ENCODE results near the gene MOK. TPM values are rescaled to one million over a fixed set of nuclear protein-coding genes. Genes with fewer than 3 reads are reported as not detected.

MOK gene
- total and polyA plus RNA-seq, 9 donors: 8.6 to 14.0 (median 9.9) TPM

DNA sequence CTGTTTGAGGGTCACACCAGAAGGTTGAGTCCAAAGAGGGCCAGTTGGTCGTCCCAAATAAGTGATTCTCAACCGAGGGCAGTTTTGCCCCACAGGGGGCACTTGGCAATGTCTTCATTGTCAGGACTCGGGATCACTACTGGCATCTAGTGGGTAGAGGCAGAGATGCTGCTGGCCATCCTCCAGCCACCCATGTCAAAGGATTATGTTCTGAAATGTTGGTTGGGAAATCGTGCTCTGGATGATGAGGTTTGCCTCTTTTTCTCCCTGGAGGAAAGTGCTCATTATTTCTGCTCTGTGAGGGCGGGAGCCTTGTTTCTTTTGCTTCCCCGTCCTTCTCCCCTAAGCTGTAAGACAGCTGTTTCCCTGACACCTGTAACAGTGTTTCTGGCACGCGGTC, 18.1 kb upstream of the MOK start:
- no peak overlapping the region for H3K27ac ChIP-seq (ENCODE audit: low read length)
- WGBS (ENCODE audit: insufficient coverage): 15% methylated on average over 2 of the region's 8 CpGs
- H3K9me3 ChIP-seq (replicated peaks; ENCODE audit: control insufficient read depth, low read depth, low read length): no peaks in the 10 kb centered on the region

DNA sequence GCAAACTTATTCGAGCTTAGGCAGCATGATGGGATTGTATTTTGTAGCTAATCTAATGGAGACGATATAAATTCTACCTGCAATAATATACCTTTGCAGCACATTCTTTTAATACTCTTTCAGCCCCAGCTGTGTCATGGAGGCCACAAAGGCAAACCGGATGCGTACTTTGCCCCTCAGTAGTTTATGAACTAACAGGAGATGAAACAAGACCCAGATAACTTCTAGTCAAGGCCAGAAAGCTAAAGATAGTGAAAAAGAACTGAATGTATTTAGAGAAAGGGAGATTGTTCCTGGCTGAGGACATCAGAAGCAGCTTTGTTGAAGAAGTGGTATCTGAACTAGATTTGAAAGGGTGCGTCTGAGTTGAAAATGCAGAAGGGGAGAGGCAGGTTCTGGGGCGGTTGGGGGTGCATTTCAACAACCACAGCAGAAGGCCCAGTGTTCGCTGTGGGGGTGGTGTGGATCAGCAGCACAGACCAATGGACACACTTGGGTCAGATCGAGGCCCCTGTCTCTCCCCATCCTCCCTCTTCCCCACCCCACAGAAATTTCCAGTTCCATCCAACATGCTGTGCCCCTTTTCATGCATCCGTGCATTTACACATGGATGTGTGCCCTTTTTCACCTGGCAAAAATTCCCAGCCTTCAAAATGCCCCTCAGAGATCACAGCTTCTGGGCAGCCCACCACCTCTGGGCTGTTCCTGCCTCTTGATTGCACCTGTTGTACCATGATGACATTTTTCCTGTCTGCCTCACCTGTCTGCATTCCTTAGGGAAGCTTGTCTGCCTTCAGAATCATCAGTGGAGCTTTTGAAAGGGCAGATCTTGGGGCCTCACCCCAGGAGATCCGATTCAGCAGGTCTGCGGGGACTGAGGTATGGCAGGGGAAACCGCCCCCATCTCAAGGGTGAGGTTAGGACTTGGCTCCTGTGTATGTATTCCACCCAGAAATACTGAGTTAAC, 16.8 kb upstream of the MOK start:
- Histone ChIP-seq H3K4me3 (ENCODE audit: low read length) (no peak overlapping the region), H3K36me3 (ENCODE audit: control insufficient read depth, insufficient read depth, low read length) (peaks cover 27% of the 10 kb centered on the region), H3K27ac (ENCODE audit: low read length) (no peak overlapping the region), H3K4me1 (ENCODE audit: control insufficient read depth, insufficient read depth, low read length) (peaks cover 41% of the 10 kb centered on the region), H3K9me3 (replicated peaks; ENCODE audit: control insufficient read depth, low read depth, low read length) (no peaks in the 10 kb centered on the region), H3K27me3 (ENCODE audit: control insufficient read depth, insufficient read depth, low read length) (no peaks in the 10 kb centered on the region)
- 86% methylated on average over 4 of the region's 12 CpGs for WGBS (ENCODE audit: insufficient coverage)
- no peak for DNase-seq

More for the DNA sequence above, 18.1 kb upstream of the MOK start:
- H3K27me3 ChIP-seq (ENCODE audit: control insufficient read depth, insufficient read depth, low read length): no peaks in the 10 kb centered on the region
- peak; percentile 49 for DNase-seq
- peaks cover 32% of the 10 kb centered on the region for H3K4me1 ChIP-seq (ENCODE audit: control insufficient read depth, insufficient read depth, low read length)
- no peak overlapping the region for H3K4me3 ChIP-seq (ENCODE audit: low read length)
- peaks cover 27% of the 10 kb centered on the region for H3K36me3 ChIP-seq (ENCODE audit: control insufficient read depth, insufficient read depth, low read length)

DNA sequence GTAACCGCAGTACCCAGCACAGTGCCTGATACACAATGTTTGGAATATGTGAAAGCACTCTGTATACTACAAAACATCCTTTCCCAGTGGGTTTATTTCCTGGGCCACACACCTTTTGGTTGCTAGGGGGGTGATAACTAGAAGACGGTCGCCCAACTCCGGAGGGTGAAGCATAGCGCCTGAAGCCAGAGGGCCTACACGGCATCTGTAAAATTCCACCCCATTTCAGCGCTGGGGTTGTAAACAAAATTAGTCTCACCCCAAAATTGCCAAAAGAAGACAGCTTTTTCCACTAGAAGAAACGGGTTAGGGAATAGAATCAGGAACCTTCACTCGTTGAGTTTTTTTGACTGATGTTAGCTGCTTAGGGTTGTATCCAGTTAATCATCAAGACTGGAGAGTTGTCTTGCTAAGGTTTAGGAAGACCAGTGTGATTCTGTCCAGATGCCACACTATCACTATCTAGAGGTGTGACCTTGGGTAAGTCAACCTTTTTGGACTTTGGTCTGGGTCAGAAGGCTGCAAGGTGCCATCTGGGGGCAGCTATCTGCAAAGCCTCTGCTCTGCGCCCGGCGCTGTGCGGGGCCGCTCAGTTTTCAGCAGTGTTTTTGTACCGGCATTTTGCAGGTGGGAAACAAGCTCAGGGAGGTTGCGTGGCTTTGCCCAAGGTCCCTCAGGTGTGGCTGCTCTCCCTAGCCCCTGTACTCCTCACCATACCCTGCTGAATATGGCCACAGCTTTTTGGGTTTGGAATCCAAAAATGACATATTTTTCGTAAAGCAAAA, 15.9 kb upstream of the MOK start:
- no peaks in the 10 kb centered on the region for H3K27me3 ChIP-seq (ENCODE audit: control insufficient read depth, insufficient read depth, low read length)
- no peaks in the 10 kb centered on the region for H3K9me3 ChIP-seq (replicated peaks; ENCODE audit: control insufficient read depth, low read depth, low read length)
- peaks cover 19% of the 10 kb centered on the region for H3K36me3 ChIP-seq (ENCODE audit: control insufficient read depth, insufficient read depth, low read length)
- H3K4me3 ChIP-seq (ENCODE audit: low read length): peak overlapping the region; percentile 56
- H3K4me1 ChIP-seq (ENCODE audit: control insufficient read depth, insufficient read depth, low read length): peaks cover 44% of the 10 kb centered on the region
- no peak for DNase-seq
- WGBS (ENCODE audit: insufficient coverage): 94% methylated on average over 4 of the region's 17 CpGs
- H3K27ac ChIP-seq (ENCODE audit: low read length): peak overlapping the region; percentile 95

DNA sequence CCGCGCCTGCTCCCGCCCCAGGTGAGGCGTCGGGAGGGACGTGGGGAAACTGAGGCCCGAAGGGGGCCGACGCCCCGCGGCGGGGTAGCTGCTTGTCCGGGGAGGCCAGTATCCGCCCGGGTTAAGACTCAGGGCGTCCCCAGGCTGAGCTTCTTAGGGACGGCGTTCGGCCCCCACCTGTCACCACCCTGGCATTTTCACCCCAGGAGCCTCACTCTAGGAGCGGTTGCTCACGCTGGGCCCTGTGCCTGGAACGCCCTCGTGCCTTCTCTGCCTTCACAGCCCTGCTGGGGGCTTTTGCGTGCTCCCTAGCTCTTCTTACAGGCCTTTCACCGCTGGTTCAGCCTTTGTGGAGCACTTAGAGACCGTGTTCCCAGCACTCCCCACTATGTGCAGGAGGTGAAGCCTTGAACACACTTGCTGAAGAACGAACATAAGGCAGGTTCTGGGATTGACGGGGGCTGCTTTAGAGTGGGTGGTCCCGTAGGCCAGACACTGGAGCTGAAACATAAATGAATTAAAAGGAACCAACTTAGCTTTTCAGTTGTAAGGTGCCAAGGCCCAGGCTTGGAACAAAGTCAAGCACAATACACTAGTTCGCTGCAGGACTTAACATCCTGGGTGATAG, 15.2 kb upstream of the MOK start:
- H3K9me3 ChIP-seq (replicated peaks; ENCODE audit: control insufficient read depth, low read depth, low read length): no peaks in the 10 kb centered on the region
- under 1% methylated on average over 27 of the region's 30 CpGs for WGBS (ENCODE audit: insufficient coverage)
- peak; percentile 73 for DNase-seq
- peak overlapping the region; percentile 95 for H3K27ac ChIP-seq (ENCODE audit: low read length)
- H3K4me1 ChIP-seq (ENCODE audit: control insufficient read depth, insufficient read depth, low read length): peaks cover 48% of the 10 kb centered on the region
- no peaks in the 10 kb centered on the region for H3K27me3 ChIP-seq (ENCODE audit: control insufficient read depth, insufficient read depth, low read length)
- peak overlapping the region; percentile 56 for H3K4me3 ChIP-seq (ENCODE audit: low read length)
- peaks cover 17% of the 10 kb centered on the region for H3K36me3 ChIP-seq (ENCODE audit: control insufficient read depth, insufficient read depth, low read length)

DNA sequence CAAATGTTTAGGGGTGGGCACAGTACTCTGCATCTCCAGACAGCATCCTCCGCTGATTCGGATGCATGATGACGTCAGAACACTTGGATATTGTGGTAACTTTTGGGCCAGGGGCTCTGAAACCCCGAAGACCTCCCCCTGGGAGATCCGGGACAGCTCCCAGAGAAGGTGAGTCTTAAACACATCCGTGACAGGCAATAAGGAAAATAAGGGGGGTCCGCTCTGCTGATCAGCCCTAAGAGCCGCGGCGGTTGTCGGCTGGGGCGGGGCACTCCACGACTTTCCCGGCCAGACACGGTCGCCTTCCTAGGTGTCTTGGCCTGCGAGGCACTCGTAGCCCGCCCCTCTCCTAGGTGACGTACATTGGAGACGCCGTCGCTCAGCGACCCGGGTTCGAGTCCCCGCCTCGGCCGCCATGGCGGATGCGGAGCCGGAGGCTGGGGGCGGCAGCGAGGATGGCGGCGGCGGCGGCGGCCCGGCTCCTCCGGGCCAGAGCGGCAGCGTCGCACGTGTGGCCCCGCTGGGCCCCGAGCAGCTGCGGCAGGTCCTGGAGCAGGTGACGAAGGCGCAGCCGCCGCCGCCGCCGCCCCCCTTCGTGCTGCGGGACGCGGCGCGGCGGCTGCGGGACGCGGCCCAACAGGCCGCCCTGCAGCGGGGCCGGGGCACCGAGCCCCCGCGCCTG, 14.5 kb upstream of the MOK start, which contains the start of gene ZNF839:
Gene ZNF839, plus strand, starts transcription at position 396 of the 682 bp plus-strand sequence. Its CDS starts 20 bp downstream, at position 416.
- H3K9me3 ChIP-seq (replicated peaks; ENCODE audit: control insufficient read depth, low read depth, low read length): no peaks in the 10 kb centered on the region
- peak; percentile 97 for DNase-seq
- peaks cover 17% of the 10 kb centered on the region for H3K36me3 ChIP-seq (ENCODE audit: control insufficient read depth, insufficient read depth, low read length)
- H3K4me3 ChIP-seq (ENCODE audit: low read length): peak within 1 kb of the TSS; percentile 56
- H3K4me1 ChIP-seq (ENCODE audit: control insufficient read depth, insufficient read depth, low read length): peaks cover 53% of the 10 kb centered on the region
- peaks cover 2% of the 10 kb centered on the region for H3K27me3 ChIP-seq (ENCODE audit: control insufficient read depth, insufficient read depth, low read length)
- H3K27ac ChIP-seq (ENCODE audit: low read length): peak within 1 kb of the TSS; percentile 95
- under 1% methylated on average over 70 of the region's 71 CpGs for WGBS (ENCODE audit: insufficient coverage)

DNA sequence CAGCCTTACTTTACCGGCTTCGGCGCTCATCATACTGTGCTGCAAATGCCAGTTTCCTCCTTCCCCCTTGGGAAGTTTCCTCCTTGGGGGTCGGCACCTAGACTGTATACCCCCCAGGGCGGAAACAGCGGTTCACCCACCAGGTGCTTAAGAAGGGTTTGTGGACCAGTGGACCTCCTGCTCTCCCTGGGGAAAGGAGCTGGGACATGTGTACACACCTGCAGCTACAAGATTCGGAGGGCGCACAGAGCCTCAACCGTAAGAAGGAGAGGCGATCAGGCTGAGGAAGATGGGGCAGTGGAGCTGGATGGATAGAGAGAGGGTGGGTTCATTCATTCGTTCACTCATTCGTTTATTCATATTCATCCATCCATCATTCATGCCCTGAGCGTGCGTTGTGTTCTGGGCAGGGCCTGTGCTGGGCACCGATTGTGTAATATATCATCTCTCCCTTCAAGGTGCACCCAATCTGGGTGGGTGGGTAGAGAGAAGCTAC, 13.9 kb upstream of the MOK start:
- H3K4me3 ChIP-seq (ENCODE audit: low read length): peak overlapping the region; percentile 56
- peak overlapping the region; percentile 91 for H3K27ac ChIP-seq (ENCODE audit: low read length)
- H3K36me3 ChIP-seq (ENCODE audit: control insufficient read depth, insufficient read depth, low read length): peaks cover 17% of the 10 kb centered on the region
- H3K4me1 ChIP-seq (ENCODE audit: control insufficient read depth, insufficient read depth, low read length): peaks cover 57% of the 10 kb centered on the region
- no peaks in the 10 kb centered on the region for H3K9me3 ChIP-seq (replicated peaks; ENCODE audit: control insufficient read depth, low read depth, low read length)
- H3K27me3 ChIP-seq (ENCODE audit: control insufficient read depth, insufficient read depth, low read length): peaks cover 3% of the 10 kb centered on the region
- 90% methylated on average over 4 of the region's 15 CpGs for WGBS (ENCODE audit: insufficient coverage)
- DNase-seq: peak; percentile 36

DNA sequence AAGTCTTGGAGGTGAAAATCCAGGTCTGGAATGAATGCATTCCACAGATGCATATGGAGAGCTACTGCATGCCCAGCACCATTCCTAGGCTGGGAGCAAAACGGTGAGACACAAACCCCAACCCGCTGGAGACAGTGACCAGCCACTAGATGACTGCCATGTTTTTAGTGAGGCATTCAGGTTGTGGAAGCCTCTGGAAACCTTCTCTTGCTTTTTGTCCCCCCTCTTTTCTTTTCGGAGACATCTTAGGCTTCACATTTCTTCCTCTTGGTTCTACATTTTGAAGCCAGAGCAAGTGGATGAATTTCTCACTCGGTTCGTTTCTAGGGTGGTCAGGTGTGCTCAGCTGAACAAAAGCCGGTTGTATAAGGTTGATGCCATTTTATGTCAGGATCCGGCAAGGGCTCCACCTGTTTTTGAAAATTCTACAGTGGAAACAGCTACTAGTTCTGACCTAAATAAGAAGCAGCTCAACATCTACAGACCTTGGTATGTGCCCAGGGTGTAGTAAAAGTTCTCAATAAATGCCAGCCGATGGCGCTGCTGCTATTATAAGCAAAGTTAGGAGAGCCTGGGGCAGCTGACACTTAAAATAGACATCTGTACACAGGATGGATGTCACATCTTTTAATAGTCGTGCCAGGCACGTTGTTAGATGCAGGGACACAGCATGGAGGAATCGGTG, 12.7 kb upstream of the MOK start:
- Histone ChIP-seq H3K4me1 (ENCODE audit: control insufficient read depth, insufficient read depth, low read length) (peaks cover 55% of the 10 kb centered on the region), H3K27ac (ENCODE audit: low read length) (peak overlapping the region; percentile 91), H3K27me3 (ENCODE audit: control insufficient read depth, insufficient read depth, low read length) (peaks cover 3% of the 10 kb centered on the region), H3K4me3 (ENCODE audit: low read length) (peak overlapping the region; percentile 45), H3K9me3 (replicated peaks; ENCODE audit: control insufficient read depth, low read depth, low read length) (no peaks in the 10 kb centered on the region), H3K36me3 (ENCODE audit: control insufficient read depth, insufficient read depth, low read length) (peaks cover 15% of the 10 kb centered on the region)
- DNase-seq: peak; percentile 77
- 54% methylated on average over 10 of the region's 12 CpGs for WGBS (ENCODE audit: insufficient coverage)

DNA sequence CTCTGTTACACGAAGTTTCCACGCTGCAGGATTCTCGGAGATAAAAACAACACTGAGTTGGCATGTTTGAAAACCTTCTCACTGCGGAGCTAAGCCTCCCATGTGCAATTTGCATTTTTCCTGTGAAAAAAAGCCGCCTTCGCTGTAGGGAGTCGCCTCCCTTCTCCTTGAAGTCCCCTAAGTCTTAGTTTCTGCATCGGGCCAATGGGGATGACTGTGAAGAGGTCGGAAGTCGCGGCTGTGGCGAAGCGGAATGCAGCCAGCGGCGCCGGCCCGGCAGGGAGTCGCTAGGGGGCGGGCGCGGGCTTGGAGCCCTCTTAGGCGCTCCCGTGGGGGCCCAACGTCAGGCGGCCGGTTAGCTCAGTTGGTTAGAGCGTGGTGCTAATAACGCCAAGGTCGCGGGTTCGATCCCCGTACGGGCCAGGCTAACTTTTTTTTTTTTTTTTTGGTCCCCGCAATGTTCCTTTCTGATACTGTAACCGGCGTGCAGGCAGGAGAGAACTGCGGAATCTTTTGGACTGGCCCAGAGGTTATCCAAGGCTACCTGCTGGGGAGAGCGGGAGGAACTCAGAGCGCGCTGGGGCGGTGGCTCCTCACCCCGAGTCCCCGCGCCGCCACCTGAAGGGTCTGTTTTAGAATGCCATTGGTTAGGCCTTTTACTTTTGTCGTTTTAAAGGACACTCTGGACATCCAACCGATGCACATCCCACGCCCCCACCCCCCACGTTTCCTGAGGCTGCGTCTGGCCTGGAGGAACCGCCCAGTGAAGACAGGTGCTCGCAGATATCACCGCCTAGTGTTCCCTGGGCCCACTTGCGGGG, 12.0 kb upstream of the MOK start:
- H3K4me1 ChIP-seq (ENCODE audit: control insufficient read depth, insufficient read depth, low read length): peaks cover 51% of the 10 kb centered on the region
- WGBS (ENCODE audit: insufficient coverage): 1% methylated on average over 47 of the region's 54 CpGs

More for the DNA sequence above, 12.0 kb upstream of the MOK start:
- Histone ChIP-seq H3K36me3 (ENCODE audit: control insufficient read depth, insufficient read depth, low read length) (peaks cover 8% of the 10 kb centered on the region), H3K27ac (ENCODE audit: low read length) (peak overlapping the region; percentile 91), H3K27me3 (ENCODE audit: control insufficient read depth, insufficient read depth, low read length) (peaks cover 3% of the 10 kb centered on the region), H3K4me3 (ENCODE audit: low read length) (peak overlapping the region; percentile 52), H3K9me3 (replicated peaks; ENCODE audit: control insufficient read depth, low read depth, low read length) (no peaks in the 10 kb centered on the region)
- peak; percentile 95 for DNase-seq

All from muscle of leg (tissue), 11 donors.